GM23338 (cell line): ENCODE data around the gene LITAF. TPM values are rescaled to one million over a fixed set of nuclear protein-coding genes. Genes with fewer than 3 reads are reported as not detected.

ENCODE experiments used
- ATAC-seq: fragments of 200-7000 bp; cut with Tn5 transposase; 3 replicates; pipeline ENCODE4 v1.9.1; 2020
- DNase-seq: peaks from one replicate; pipeline ENCODE4 v3.0.0-alpha.2; 2015; ENCODE audit warnings: low spot score
- H2AFZ ChIP-seq: fragments of 200-600 bp; sonication (generic); 2 replicates; pipeline ENCODE4 v1.8.0; 2016; ENCODE audit warnings: antibody characterized with exemption, mild to moderate bottlenecking, moderate library complexity
- H3F3A ChIP-seq: fragments of 200-600 bp; sonication (generic); replicated peaks from 2 replicates; pipeline ENCODE4 v1.8.0; 2017; ENCODE audit warnings: antibody characterized with exemption, mixed run types, low read depth
- H3K27ac ChIP-seq: fragments of 200-600 bp; sonication (generic); 2 replicates; pipeline ENCODE4 v1.6.1; 2016; ENCODE audit warnings: low read depth
- H3K27me3 ChIP-seq: fragments of 200-600 bp; sonication (generic); 2 replicates; pipeline ENCODE4 v1.8.0; 2016; ENCODE audit warnings: mild to moderate bottlenecking, mixed run types, moderate library complexity; ENCODE audit not compliant: insufficient read depth
- H3K36me3 ChIP-seq: fragments of 200-600 bp; sonication (generic); 2 replicates; pipeline ENCODE4 v1.8.0; 2016; ENCODE audit warnings: mild to moderate bottlenecking; ENCODE audit not compliant: insufficient read depth
- H3K4me1 ChIP-seq: fragments of 200-600 bp; sonication (generic); 2 replicates; pipeline ENCODE4 v1.8.0; 2016; ENCODE audit warnings: mild to moderate bottlenecking, moderate library complexity; ENCODE audit not compliant: insufficient read depth
- H3K4me2 ChIP-seq: fragments of 200-600 bp; sonication (generic); 2 replicates; pipeline ENCODE4 v1.7.1; 2017; ENCODE audit warnings: mixed run types
- H3K4me3 ChIP-seq: fragments of 200-600 bp; sonication (generic); 2 replicates; pipeline ENCODE4 v1.6.1; 2016; ENCODE audit warnings: mixed run types
- H3K79me2 ChIP-seq: fragments of 200-600 bp; sonication (generic); replicated peaks from 2 replicates; pipeline ENCODE4 v1.8.0; 2017; ENCODE audit warnings: mild to moderate bottlenecking; ENCODE audit not compliant: insufficient read depth
- H3K9me2 ChIP-seq: fragments of 200-600 bp; sonication (generic); 2 replicates; pipeline ENCODE4 v1.8.0; 2017; ENCODE audit not compliant: insufficient read depth
- H4K20me1 ChIP-seq: fragments of 200-600 bp; sonication (generic); replicated peaks from 2 replicates; pipeline ENCODE4 v1.8.0; 2017; ENCODE audit warnings: mild to moderate bottlenecking; ENCODE audit not compliant: insufficient read depth
- H3K27ac Mint-ChIP-seq: 2 replicates; pipeline ENCODE4 v1.8.0; 2020; ENCODE audit warnings: inconsistent platforms, mild to moderate bottlenecking, moderate library complexity, mixed read lengths
- H3K27me3 Mint-ChIP-seq: 3 replicates; pipeline ENCODE4 v1.8.0; 2022; ENCODE audit warnings: low read depth, mild to moderate bottlenecking, moderate library complexity, mixed read lengths, inconsistent platforms; ENCODE audit not compliant: insufficient read depth, poor library complexity
- H3K36me3 Mint-ChIP-seq: 3 replicates; pipeline ENCODE4 v1.8.0; 2021; ENCODE audit warnings: low read depth, mild to moderate bottlenecking, inconsistent platforms, moderate library complexity, mixed read lengths
- H3K4me1 Mint-ChIP-seq: 3 replicates; pipeline ENCODE4 v1.8.0; 2020; ENCODE audit warnings: mild to moderate bottlenecking, inconsistent platforms, mixed read lengths
- H3K4me3 Mint-ChIP-seq: 3 replicates; pipeline ENCODE4 v1.8.0; 2021; ENCODE audit warnings: moderate library complexity, mild to moderate bottlenecking, inconsistent platforms, mixed read lengths
- H3K9me3 Mint-ChIP-seq: 3 replicates; pipeline ENCODE4 v1.8.0; 2020; ENCODE audit warnings: moderate library complexity, mild to moderate bottlenecking, inconsistent platforms, mixed read lengths
- CREB1 ChIP-seq: fragments of 250-450 bp; sonication (Bioruptor Pico); IDR thresholded peaks from 2 replicates; pipeline ENCODE4 v1.5.0; 2020; ENCODE audit warnings: low read depth, mild to moderate bottlenecking, moderate library complexity
- CTCF ChIP-seq, 2 experiments: fragments of 200-600 bp in 1 of 2; sonication (generic) in 1 of 2; conservative IDR thresholded peaks; 2 replicates each; pipeline versions ENCODE4 v1.5.1 to v1.6.1; 2016 to 2017; ENCODE audit warnings: antibody characterized with exemption in 2 of 2, low read depth in 2 of 2, mild to moderate bottlenecking in 2 of 2, moderate library complexity in 1 of 2
- ETS1 ChIP-seq: IDR thresholded peaks from 2 replicates; pipeline ENCODE4 v1.6.1; 2016; ENCODE audit warnings: antibody characterized with exemption
- EZH2 ChIP-seq: fragments of 200-600 bp; sonication (generic); IDR thresholded peaks from one replicate; pipeline ENCODE4 v1.8.0; 2017; ENCODE audit warnings: antibody characterized with exemption, mild to moderate bottlenecking, low read depth; ENCODE audit not compliant: unreplicated experiment
- EZH2phosphoT487 ChIP-seq: fragments of 200-600 bp; sonication (generic); IDR thresholded peaks from one replicate; pipeline ENCODE4 v1.8.1; 2018; ENCODE audit warnings: antibody characterized with exemption; ENCODE audit not compliant: unreplicated experiment
- JUNB ChIP-seq: IDR thresholded peaks from one replicate; pipeline ENCODE4 v1.6.1; 2016; ENCODE audit warnings: antibody characterized with exemption; ENCODE audit not compliant: unreplicated experiment
- NANOG ChIP-seq: IDR thresholded peaks from 2 replicates; pipeline ENCODE4 v1.6.1; 2016; ENCODE audit warnings: antibody characterized with exemption, borderline replicate concordance
- POLR2AphosphoS5 ChIP-seq: IDR thresholded peaks from 2 replicates; pipeline ENCODE4 v1.6.1; 2016; ENCODE audit warnings: antibody characterized with exemption, low read depth
- REST ChIP-seq: IDR thresholded peaks from one replicate; pipeline ENCODE4 v1.6.1; 2018; ENCODE audit warnings: antibody characterized with exemption; ENCODE audit not compliant: unreplicated experiment
- STAT1 ChIP-seq: IDR thresholded peaks from one replicate; pipeline ENCODE4 v1.6.1; 2016; ENCODE audit warnings: antibody characterized with exemption; ENCODE audit not compliant: unreplicated experiment
- ZNF331 ChIP-seq: fragments of 250-450 bp; sonication (Bioruptor Pico); IDR thresholded peaks from 2 replicates; pipeline ENCODE4 v1.5.0; 2020; ENCODE audit warnings: low read depth, mild to moderate bottlenecking, moderate library complexity
- polyA plus RNA-seq: library from polyadenylated mRNA; unstranded; fragments of >200 nt; fragmentation: Nextera tagmentation; extraction: Ambion mirVana; gene quantifications from 2 replicates; pipeline ENCODE4 v1.2.1, GENCODE V29; 2016
- total RNA-seq: library from RNA; depleted of rRNA; stranded (reverse); fragments of >200 nt; shearing (Covaris generic); gene quantifications from 2 replicates; pipeline ENCODE4 v1.2.3, GENCODE V29; 2014

Gene LITAF
- total and polyA plus RNA-seq, 2 experiments from 2014 or later, result 131 to 158 TPM

GRCh38 chr16:11612665-11613025 lies 25.9 kb upstream of the LITAF start (continued):
- TF ChIP-seq REST (no peak), EZH2phosphoT487 (no peak), JUNB (no peak), POLR2AphosphoS5 (no peak), STAT1 (no peak), NANOG (no peak), CTCF (conservative IDR thresholded peaks at IDR 0.05; ENCODE audit: low read depth in 2 of 2) (no peak)

- Histone ChIP-seq H3K27ac (no peak overlapping the region), H2AFZ (peak overlapping the region; percentile 14; the same call in 1 of the 2 replicates), H3K4me3 (no peak overlapping the region), H3K4me2 (no peak overlapping the region), H3F3A (0 out of 2 replicates have a peak, but pooled peaks cover 16% of the 10 kb centered on the region), H4K20me1 (no peaks in the 10 kb centered on the region), H3K36me3 (no peaks in the 10 kb centered on the region), H3K27me3 (no peaks in the 10 kb centered on the region), H3K4me1 (peaks cover 19% of the 10 kb centered on the region; the same call in 1 of the 2 replicates), H3K9me2 (no peaks in the 10 kb centered on the region), H3K79me2 (no peaks in the 10 kb centered on the region)
- H3K36me3 Mint-ChIP-seq, result no peaks in the 10 kb centered on the region
- no peak overlapping the region for H3K4me3 Mint-ChIP-seq
- H3K27ac Mint-ChIP-seq, result no peak overlapping the region
- H3K4me1 Mint-ChIP-seq, result peaks cover 33% of the 10 kb centered on the region
- peaks cover 25% of the 10 kb centered on the region for H3K27me3 Mint-ChIP-seq
- ATAC-seq, result peak; percentile 39
- no peaks in the 10 kb centered on the region for H3K9me3 Mint-ChIP-seq
- DNase-seq, result peak; percentile 51
- TF ChIP-seq EZH2 (no peak), NANOG (no peak), CREB1 (CRISPR knock-in tag) (no peak), ZNF331 (CRISPR knock-in tag) (no peak), CTCF (conservative IDR thresholded peaks at IDR 0.05; ENCODE audit: low read depth in 2 of 2) (no peak), ETS1 (no peak), STAT1 (no peak), JUNB (no peak), POLR2AphosphoS5 (no peak), EZH2phosphoT487 (no peak)
Observed at GRCh38 chr16:11611871-11612664, 25.3 kb upstream of the LITAF start.
